ENCODE data around the gene TMF1.

Gene TMF1

GRCh38 chr3:69051756-69052471 is at the start of gene TMF1:
Gene TMF1, minus strand, starts transcription at chr3:69052333. Its CDS starts 247 bp downstream, at chr3:69052086.
- in situ Hi-C loops (cut with MboI; ENCODE audit: low sequenced_read_pairs), result no loop called here

- in situ Hi-C loops (cut with MboI; ENCODE audit: low sequenced_read_pairs), result no loop called here
Observed at GRCh38 chr3:69099576-69099975, 47.4 kb upstream of the TMF1 start.

GRCh38 chr3:69097407-69098086 is 45.4 kb upstream of the TMF1 start:
- in situ Hi-C loops (cut with MboI; ENCODE audit: low sequenced_read_pairs), result no loop called here

- in situ Hi-C loops (cut with MboI; ENCODE audit: low sequenced_read_pairs), result no loop called here
Observed at GRCh38 chr3:69096299-69096698, 44.2 kb upstream of the TMF1 start.

- in situ Hi-C loops (cut with MboI; ENCODE audit: low sequenced_read_pairs), result no loop called here
Observed at GRCh38 chr3:69095636-69096035, 43.5 kb upstream of the TMF1 start.

GRCh38 chr3:69094467-69095205 is 42.5 kb upstream of the TMF1 start:
- in situ Hi-C loops (cut with MboI; ENCODE audit: low sequenced_read_pairs), result no loop called here

GRCh38 chr3:69092030-69092516 is 39.9 kb upstream of the TMF1 start:
- in situ Hi-C loops (cut with MboI; ENCODE audit: low sequenced_read_pairs), result no loop called here

GRCh38 chr3:69091389-69092029 is 39.4 kb upstream of the TMF1 start:
- in situ Hi-C loops (cut with MboI; ENCODE audit: low sequenced_read_pairs), result no loop called here

- in situ Hi-C loops (cut with MboI; ENCODE audit: low sequenced_read_pairs), result no loop called here
Observed at GRCh38 chr3:69090021-69090420, 37.9 kb upstream of the TMF1 start.

- in situ Hi-C loops (cut with MboI; ENCODE audit: low sequenced_read_pairs), result no loop called here
Observed at GRCh38 chr3:69088063-69088462, 35.9 kb upstream of the TMF1 start.

GRCh38 chr3:69087030-69087791 is 35.1 kb upstream of the TMF1 start:
- in situ Hi-C loops (cut with MboI; ENCODE audit: low sequenced_read_pairs), result no loop called here

GRCh38 chr3:69085833-69086722 is 33.9 kb upstream of the TMF1 start:
- in situ Hi-C loops (cut with MboI; ENCODE audit: low sequenced_read_pairs), result no loop called here

- in situ Hi-C loops (cut with MboI; ENCODE audit: low sequenced_read_pairs), result no loop called here
Observed at GRCh38 chr3:69085168-69085832, 33.2 kb upstream of the TMF1 start.

- in situ Hi-C loops (cut with MboI; ENCODE audit: low sequenced_read_pairs), result no loop called here
Observed at GRCh38 chr3:69084326-69085167, 32.4 kb upstream of the TMF1 start, which contains the start of gene ARL6IP5. Gene ARL6IP5, plus strand, starts transcription at chr3:69084937. Its CDS starts 111 bp downstream, at chr3:69085048.

- in situ Hi-C loops (cut with MboI; ENCODE audit: low sequenced_read_pairs), result no loop called here
Observed at GRCh38 chr3:69082805-69083204, 30.7 kb upstream of the TMF1 start.

GRCh38 chr3:69082361-69082760 is 30.2 kb upstream of the TMF1 start:
- in situ Hi-C loops (cut with MboI; ENCODE audit: low sequenced_read_pairs), result no loop called here

GRCh38 chr3:69081583-69082262 is 29.6 kb upstream of the TMF1 start:
- in situ Hi-C loops (cut with MboI; ENCODE audit: low sequenced_read_pairs), result no loop called here

Measured in HL-60/S4 treated with retinoic acid at 250 ng/mL for 4 days and 3 days (cell line).